Activated T-cell treated with anti-CD3 and anti-CD28 coated beads, Interleukin-2, amount 50 U/mL, for 72 hours (primary cell): ENCODE measurements around the gene CRY2. TPM values are rescaled to one million over a fixed set of nuclear protein-coding genes. Genes with fewer than 3 reads are reported as not detected.

Experiments used
- ATAC-seq, 2 donors: fragments of 150-1000 bp; cut with Tn5 transposase; replicated peaks in 1 of 2; 2 replicates each; pipeline ENCODE4 v1.10.0; 2021; ENCODE audit warnings: moderate library complexity in 2 of 2, mild to moderate bottlenecking in 1 of 2
- DNase-seq, 2 donors: peaks; one replicate each; pipeline ENCODE4 v3.0.0; 2021 to 2022; ENCODE audit warnings: mixed read lengths in 1 of 2
- H3K27ac Mint-ChIP-seq: one replicate; pipeline ENCODE4 v1.8.0; 2022; ENCODE audit warnings: mild to moderate bottlenecking, moderate library complexity, mixed read lengths
- H3K27me3 Mint-ChIP-seq: one replicate; pipeline ENCODE4 v1.8.0; 2022; ENCODE audit warnings: low read depth, mixed read lengths
- H3K36me3 Mint-ChIP-seq, 2 donors: one replicate each; pipeline ENCODE4 v1.8.0; 2022; ENCODE audit warnings: mixed read lengths in 2 of 2, mild to moderate bottlenecking in 1 of 2; ENCODE audit not compliant: insufficient read depth in 2 of 2
- H3K4me1 Mint-ChIP-seq: one replicate; pipeline ENCODE4 v1.8.0; 2022; ENCODE audit warnings: low read depth, mixed read lengths
- H3K4me3 Mint-ChIP-seq, 2 donors: one replicate each; pipeline ENCODE4 v1.8.0; 2022; ENCODE audit warnings: mild to moderate bottlenecking in 2 of 2, mixed read lengths in 2 of 2, moderate library complexity in 2 of 2
- H3K9me3 Mint-ChIP-seq, 2 donors: one replicate each; pipeline ENCODE4 v1.8.0; 2022; ENCODE audit warnings: mixed read lengths in 2 of 2
- total RNA-seq, 2 donors: library from RNA; stranded (reverse); gene quantifications; one replicate each; pipeline ENCODE4 v1.2.3, GENCODE V29; 2022

The CRY2 gene
- total RNA-seq, 2 donors from 2014 or later, result 20.2 to 23.8 TPM

DNA sequence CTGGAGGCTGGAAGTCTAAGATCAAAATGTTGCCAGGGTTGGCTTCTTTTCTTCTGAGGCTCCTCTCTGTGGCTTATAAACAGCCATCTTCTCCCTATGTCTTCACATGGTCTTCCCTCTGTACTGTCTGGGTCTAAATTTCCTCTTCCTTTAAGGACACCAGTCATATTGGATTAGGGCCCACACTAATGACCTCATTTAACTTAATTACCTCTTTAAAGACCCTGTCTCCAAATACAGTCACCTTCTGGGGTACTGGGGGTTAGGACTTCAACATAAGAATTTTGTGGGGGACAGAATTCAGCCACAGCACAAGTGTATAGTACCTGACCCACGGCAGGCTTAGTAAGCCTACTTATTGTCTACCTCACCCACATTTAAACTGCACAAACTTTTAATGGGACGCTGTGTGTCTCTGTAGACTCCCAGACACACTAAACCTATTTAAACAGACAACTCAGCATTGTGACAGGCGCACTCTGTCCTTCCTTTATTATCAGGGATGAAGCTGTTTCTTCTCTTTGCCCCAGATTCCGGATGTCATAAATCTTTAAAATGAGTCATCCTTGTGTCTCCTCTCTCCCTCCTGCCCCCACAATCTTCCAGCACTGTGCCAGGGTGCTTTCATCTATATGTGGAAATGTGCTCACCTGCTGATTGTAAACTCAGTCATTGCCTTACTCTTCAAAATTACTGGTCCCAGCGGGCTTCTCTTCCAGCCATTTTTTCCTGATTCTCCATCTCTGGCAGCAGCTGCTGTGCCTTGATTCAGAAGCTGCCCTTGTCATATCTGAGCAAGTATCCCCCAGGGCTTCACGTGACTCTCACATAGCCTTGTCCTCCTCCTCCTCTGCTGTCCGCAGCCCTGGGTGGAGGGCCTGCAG lies 32.8 kb downstream of the CRY2 start:
- Mint-ChIP-seq H3K4me3 (no peak overlapping the region), H3K36me3 (peaks cover 2 to 5% of the 10 kb centered on the region in 2 donors), H3K27ac (no peak overlapping the region), H3K4me1 (no peaks in the 10 kb centered on the region), H3K27me3 (no peaks in the 10 kb centered on the region), H3K9me3 (no peaks in the 10 kb centered on the region)
- no peak for DNase-seq
- no peak for ATAC-seq

DNA sequence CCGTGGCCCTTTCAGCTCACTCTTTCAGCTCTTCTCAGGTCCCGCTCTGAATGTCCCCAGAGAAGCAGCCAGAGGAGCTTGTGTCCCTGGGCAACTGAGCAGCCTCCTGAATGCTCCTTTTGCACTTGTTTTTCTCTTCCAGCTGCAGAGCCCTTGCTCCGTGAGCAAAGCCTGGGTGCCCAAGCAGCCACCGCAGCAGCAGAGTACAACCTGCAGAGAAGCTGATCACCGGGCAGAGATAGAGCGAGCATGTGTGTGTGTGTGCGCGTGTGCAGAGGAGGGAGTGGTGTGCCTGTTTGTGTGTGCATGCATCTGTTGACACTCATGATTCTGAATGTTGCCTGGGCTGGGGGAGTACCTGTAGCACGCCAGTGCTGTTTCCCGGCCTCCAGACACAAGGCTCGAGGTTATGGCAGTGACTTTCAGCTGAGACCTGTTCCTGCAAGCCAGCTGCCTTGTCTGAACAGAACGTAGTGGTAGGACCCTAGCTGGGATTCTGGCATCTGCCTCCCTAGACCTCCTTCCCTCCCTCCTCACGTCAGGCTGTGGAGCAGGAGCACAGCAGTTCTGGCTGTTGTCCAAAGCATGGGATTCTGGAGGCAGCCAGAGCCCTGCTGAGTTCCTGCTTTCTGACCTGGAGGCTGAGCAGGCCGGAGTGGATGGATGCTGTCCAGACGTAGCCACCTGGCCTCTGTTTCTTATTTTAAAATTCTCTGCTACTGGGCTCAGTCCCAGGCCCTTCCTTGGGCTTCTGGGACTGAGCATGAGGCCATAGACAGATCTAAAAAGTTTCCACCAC lies 33.7 kb downstream of the CRY2 start:
- ATAC-seq (no peak), DNase-seq (no peak)
- Mint-ChIP-seq H3K9me3 (no peaks in the 10 kb centered on the region), H3K36me3 (peaks cover 2 to 5% of the 10 kb centered on the region in 2 donors), H3K27ac (no peak overlapping the region), H3K4me1 (no peaks in the 10 kb centered on the region), H3K27me3 (no peaks in the 10 kb centered on the region), H3K4me3 (no peak overlapping the region)

DNA sequence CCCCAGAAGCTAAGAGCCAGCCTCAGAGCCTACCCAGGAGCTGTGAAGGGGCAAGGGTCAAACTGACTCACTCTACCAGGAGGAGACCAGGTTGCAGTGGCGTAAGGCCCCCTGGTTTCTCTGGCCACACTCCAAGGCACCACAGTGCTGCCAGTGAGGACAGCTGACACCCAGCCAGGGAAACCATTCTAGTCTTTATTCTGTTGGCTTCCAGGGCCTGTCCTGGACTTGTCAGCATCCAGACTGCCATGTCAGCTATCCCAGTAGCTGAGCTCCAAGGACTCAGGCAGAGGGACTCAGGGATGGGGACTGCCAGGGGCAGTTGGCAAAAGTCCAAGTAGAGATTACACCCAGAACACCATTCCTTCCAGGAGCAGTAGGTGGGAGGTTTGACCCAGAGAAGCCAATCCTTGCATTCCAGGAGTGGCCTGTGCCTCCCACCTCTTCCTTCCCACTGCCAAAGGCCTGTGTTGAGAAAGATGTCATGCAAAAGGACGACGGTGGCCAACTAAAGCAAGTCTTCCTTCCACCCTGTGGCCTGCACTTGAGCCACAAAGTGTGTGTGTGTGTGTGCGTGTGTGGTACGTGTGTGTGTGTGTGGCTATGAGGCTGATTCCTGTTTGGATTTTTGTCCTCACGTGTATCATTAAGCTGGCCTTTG lies 34.6 kb downstream of the CRY2 start:
- H3K27me3 Mint-ChIP-seq, result no peaks in the 10 kb centered on the region
- no peaks in the 10 kb centered on the region for H3K4me1 Mint-ChIP-seq
- H3K9me3 Mint-ChIP-seq, result no peaks in the 10 kb centered on the region
- DNase-seq (no peak), ATAC-seq (no peak)
- H3K4me3 Mint-ChIP-seq, result no peak overlapping the region
- no peak overlapping the region for H3K27ac Mint-ChIP-seq
- peaks cover 2 to 5% of the 10 kb centered on the region in 2 donors for H3K36me3 Mint-ChIP-seq

- peaks cover 2 to 5% of the 10 kb centered on the region in 2 donors for H3K36me3 Mint-ChIP-seq
- H3K27me3 Mint-ChIP-seq, result no peaks in the 10 kb centered on the region
- no peaks in the 10 kb centered on the region for H3K4me1 Mint-ChIP-seq
- ATAC-seq (no peak), DNase-seq (no peak)
- H3K4me3 Mint-ChIP-seq, result peak overlapping the region; percentile 52 to 80
- no peaks in the 10 kb centered on the region for H3K9me3 Mint-ChIP-seq
- H3K27ac Mint-ChIP-seq, result no peak overlapping the region
Observed at GRCh38 chr11:45884596-45885185, 37.4 kb downstream of the CRY2 start.

DNA sequence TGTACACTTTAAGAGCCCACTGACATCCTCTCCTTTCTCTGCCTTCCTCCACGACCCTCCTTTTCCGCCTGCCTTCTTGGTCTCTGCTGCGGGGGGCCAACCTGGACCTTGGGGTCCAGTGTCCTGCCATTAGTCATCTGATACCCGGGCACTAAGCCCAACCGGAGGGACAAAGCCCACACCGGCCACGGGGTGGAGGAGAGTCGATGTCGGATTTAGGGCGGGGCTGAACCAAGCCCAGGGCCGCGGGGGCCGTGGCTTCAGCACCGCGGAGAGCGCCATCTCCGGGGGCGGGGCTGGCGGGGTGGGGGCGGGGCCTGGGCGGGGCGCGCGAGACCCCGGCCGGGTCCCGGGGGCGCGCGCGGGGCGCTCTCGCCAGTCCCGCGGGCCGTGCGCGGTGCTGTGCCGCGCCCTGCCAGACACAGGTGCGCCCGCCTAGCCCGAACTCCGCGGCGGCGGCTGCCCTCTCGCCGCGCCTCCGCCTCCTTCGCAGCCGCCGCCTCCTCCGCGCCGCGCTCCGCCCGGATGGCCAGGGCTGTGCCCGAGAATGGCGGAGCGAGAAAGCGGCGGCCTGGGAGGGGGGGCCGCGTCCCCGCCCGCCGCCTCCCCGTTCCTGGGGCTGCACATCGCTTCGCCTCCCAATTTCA lies 38.1 kb downstream of the CRY2 start, which contains the start of gene MAPK8IP1:
Gene MAPK8IP1, plus strand, starts transcription at position 378 of the 647 bp plus-strand sequence. Its CDS starts 170 bp downstream, at position 548.
- Mint-ChIP-seq H3K27ac (no peak within 1 kb of the TSS), H3K4me1 (no peaks in the 10 kb centered on the region), H3K9me3 (no peaks in the 10 kb centered on the region), H3K27me3 (no peaks in the 10 kb centered on the region), H3K36me3 (peaks cover 0 to 3% of the 10 kb centered on the region in 2 donors), H3K4me3 (peak within 1 kb of the TSS; percentile 52 to 80)
- ATAC-seq (peak; percentile 82 to 84), DNase-seq (peak; percentile 53 to 58)

- no peak for ATAC-seq
- Mint-ChIP-seq H3K27ac (no peak overlapping the region), H3K27me3 (no peaks in the 10 kb centered on the region), H3K4me3 (peak overlapping the region; percentile 12 to 55), H3K9me3 (no peaks in the 10 kb centered on the region), H3K4me1 (no peaks in the 10 kb centered on the region), H3K36me3 (peaks cover 0 to 3% of the 10 kb centered on the region in 2 donors)
- DNase-seq, result no peak
Observed at GRCh38 chr11:45885921-45886721, 38.8 kb downstream of the CRY2 start.

DNA sequence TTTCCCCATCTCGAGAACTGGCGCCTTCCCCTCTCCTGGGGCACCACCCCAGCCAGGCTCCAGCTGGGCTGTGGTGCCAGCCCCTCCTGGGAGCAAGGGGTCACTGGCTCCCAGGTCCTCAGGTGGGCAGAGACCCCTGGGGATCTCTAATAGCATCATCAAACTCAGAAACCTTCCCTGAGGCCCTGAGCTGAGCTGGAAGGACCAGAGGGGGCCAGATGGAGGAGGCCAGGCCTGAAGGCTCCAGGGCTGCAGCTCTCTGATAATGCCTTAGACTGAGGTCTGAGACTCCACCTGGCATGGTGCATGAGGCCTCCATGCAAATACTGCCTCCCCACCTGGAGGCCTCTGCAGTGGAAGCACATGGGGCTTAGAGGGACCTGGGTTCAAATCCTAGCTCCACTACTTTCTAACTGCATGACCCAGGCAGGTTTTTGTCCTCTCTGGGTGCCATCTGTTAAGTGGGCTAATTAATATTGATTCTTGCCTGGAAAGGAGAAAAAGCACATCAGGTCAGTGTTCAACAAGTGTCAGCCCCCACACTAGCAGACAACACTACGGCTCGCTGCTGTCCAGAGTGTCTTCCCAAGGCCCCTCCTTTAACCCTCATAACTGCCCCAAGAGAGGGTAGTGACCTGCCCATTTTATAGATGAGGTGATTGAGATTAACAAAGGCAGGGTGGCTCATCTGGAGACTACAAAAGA lies 39.7 kb downstream of the CRY2 start:
- H3K27ac Mint-ChIP-seq, result no peak overlapping the region

GRCh38 chr11:45887587-45887986 lies 40.3 kb downstream of the CRY2 start:
- H3K27ac Mint-ChIP-seq, result no peak overlapping the region
- DNase-seq, result no peak
- ATAC-seq, result no peak
- no peak overlapping the region for H3K4me3 Mint-ChIP-seq
- H3K4me1 Mint-ChIP-seq, result no peaks in the 10 kb centered on the region
- no peaks in the 10 kb centered on the region for H3K36me3 Mint-ChIP-seq
- no peaks in the 10 kb centered on the region for H3K27me3 Mint-ChIP-seq
- no peaks in the 10 kb centered on the region for H3K9me3 Mint-ChIP-seq

More for the DNA sequence above, 39.7 kb downstream of the CRY2 start:
- no peak for DNase-seq
- Mint-ChIP-seq H3K9me3 (no peaks in the 10 kb centered on the region), H3K36me3 (peaks cover 0 to 2% of the 10 kb centered on the region in 2 donors), H3K4me1 (no peaks in the 10 kb centered on the region), H3K27me3 (no peaks in the 10 kb centered on the region), H3K4me3 (peak overlapping the region in 1 of 2 donors; percentile 55)
- no peak for ATAC-seq

GRCh38 chr11:45889555-45889954 lies 42.3 kb downstream of the CRY2 start:
- Mint-ChIP-seq H3K4me1 (no peaks in the 10 kb centered on the region), H3K4me3 (no peak overlapping the region), H3K9me3 (no peaks in the 10 kb centered on the region), H3K27me3 (no peaks in the 10 kb centered on the region), H3K27ac (no peak overlapping the region), H3K36me3 (no peaks in the 10 kb centered on the region)
- ATAC-seq, result no peak
- no peak for DNase-seq

GRCh38 chr11:45889966-45890365 lies 42.7 kb downstream of the CRY2 start:
- no peak for ATAC-seq
- Mint-ChIP-seq H3K27me3 (peaks cover 3% of the 10 kb centered on the region), H3K4me3 (no peak overlapping the region), H3K36me3 (no peaks in the 10 kb centered on the region), H3K27ac (no peak overlapping the region), H3K9me3 (no peaks in the 10 kb centered on the region), H3K4me1 (no peaks in the 10 kb centered on the region)
- DNase-seq, result no peak

DNA sequence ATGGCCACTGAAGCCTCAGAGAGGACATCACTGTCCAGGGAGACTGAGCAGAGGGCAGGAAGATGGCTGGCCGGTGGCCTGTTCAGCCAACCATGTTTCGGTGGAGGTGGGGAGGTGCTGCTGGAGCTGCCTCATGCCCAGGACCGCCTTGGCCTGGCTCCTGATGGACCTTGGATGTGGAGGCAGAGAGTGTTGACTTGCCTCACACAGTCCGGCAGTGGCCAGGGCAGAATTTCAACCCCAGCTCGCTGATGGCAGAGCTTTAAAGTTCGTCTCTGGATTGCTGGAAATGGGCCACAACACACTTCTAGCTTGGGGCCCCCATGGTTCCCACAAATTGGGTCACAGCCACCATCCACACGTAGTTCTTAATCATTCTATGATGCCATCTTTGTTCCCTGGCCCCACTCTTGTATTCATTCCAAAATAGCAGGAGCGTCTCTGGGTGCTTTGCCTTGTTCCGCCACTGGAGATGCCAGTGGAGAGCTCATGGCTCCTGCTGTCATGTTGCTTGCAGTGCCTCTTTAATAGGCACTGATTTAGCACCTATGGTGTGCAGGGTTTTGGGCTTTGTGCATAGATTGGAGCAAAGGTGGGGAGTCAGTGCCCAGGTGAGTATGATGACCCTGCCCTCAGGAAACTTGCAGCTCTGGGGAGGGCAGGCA lies 43.7 kb downstream of the CRY2 start:
- Mint-ChIP-seq H3K36me3 (no peaks in the 10 kb centered on the region), H3K9me3 (no peaks in the 10 kb centered on the region), H3K27me3 (peaks cover 7% of the 10 kb centered on the region), H3K4me1 (no peaks in the 10 kb centered on the region), H3K27ac (no peak overlapping the region), H3K4me3 (no peak overlapping the region)
- ATAC-seq (no peak), DNase-seq (no peak)
